Activated B cell treated with CpG ODN at 0.5 μM for 24 hours (primary cell): Measurements from ENCODE around the gene TREX2. TPM values are rescaled to one million over a fixed set of nuclear protein-coding genes. Genes with fewer than 3 reads are reported as not detected.

Experiments
- ATAC-seq: fragments of 200-7000 bp; cut with Tn5 transposase; one replicate; pipeline ENCODE4 v1.10.0; 2021; ENCODE audit warnings: low read depth, mild to moderate bottlenecking, moderate library complexity
- CTCF ChIA-PET: fragments of 350-600 bp; sonication (Branson Sonifier 250); formaldehyde crosslinking; loops from one replicate; lab custom pipeline; 2021; ENCODE audit warnings: antibody characterized with exemption; lab: Charles Lee
- POLR2A ChIA-PET: fragments of 350-600 bp; sonication (Branson Sonifier 250); formaldehyde crosslinking; loops from one replicate; lab custom pipeline; 2021; ENCODE audit warnings: antibody characterized with exemption; lab: Charles Lee
- DNase-seq: peaks from one replicate; pipeline ENCODE4 v3.0.0; 2022
- H3K27ac Mint-ChIP-seq: one replicate; pipeline ENCODE4 v1.8.0; 2020; ENCODE audit warnings: mixed read lengths
- H3K27me3 Mint-ChIP-seq: one replicate; pipeline ENCODE4 v1.8.0; 2021; ENCODE audit warnings: mixed read lengths
- H3K36me3 Mint-ChIP-seq: one replicate; pipeline ENCODE4 v1.8.0; 2021; ENCODE audit warnings: low read depth, mixed read lengths
- H3K4me1 Mint-ChIP-seq: one replicate; pipeline ENCODE4 v1.8.0; 2021; ENCODE audit warnings: mixed read lengths
- H3K4me3 Mint-ChIP-seq: one replicate; pipeline ENCODE4 v1.8.0; 2020; ENCODE audit warnings: mild to moderate bottlenecking, mixed read lengths
- H3K9me3 Mint-ChIP-seq: one replicate; pipeline ENCODE4 v1.8.0; 2020; ENCODE audit warnings: mixed read lengths
- intact Hi-C: fragments of 100-400 bp; cut with micrococcal nuclease; formaldehyde crosslinking; loops from one replicate; pipeline ENCODE4 v1.15.1; 2024
- total RNA-seq: library from RNA; stranded (reverse); gene quantifications from 2 replicates; pipeline ENCODE4 v1.2.3, GENCODE V29; 2022
- TF ChIP-seq, protein P1 (sequence below): fragments of 200-600 bp; IDR thresholded peaks from one replicate; pipeline ENCODE4 v1.8.0; 2022; ENCODE audit warnings: antibody characterized with exemption, mild to moderate bottlenecking

The TREX2 gene
- total RNA-seq, 1 donor from 2014 or later = 3.2 TPM

DNA sequence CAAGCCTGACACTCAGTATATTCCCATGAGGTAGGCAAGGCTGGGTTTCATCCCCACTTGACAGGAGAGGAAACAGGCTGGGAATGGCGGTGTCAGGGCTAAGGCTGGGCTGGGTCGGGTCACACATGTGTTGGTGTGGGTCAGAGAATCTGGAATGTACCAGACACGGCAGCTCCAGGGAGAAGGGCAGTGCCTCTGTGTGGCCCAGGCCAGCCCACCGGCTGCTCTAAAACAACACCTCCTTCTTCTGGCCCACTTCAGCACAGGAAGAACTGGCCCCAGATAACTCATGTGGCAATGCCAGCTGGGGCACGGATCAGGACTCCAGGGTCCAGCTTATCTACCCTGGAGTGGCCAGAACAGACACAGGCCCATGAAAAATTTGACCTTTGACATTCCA is 18.3 kb upstream of the TREX2 start:
- H3K27ac Mint-ChIP-seq = no peak overlapping the region
- no peak for DNase-seq
- intact Hi-C loops = no loop called here
- no peaks in the 10 kb centered on the region for H3K9me3 Mint-ChIP-seq
- no peaks in the 10 kb centered on the region for H3K27me3 Mint-ChIP-seq
- H3K4me1 Mint-ChIP-seq = peaks cover 3% of the 10 kb centered on the region
- H3K36me3 Mint-ChIP-seq = peaks cover 38% of the 10 kb centered on the region
- ChIA-PET POLR2A (no interaction called here), CTCF (no interaction called here)
- H3K4me3 Mint-ChIP-seq = no peak overlapping the region
- TF ChIP-seq, protein P1, sequence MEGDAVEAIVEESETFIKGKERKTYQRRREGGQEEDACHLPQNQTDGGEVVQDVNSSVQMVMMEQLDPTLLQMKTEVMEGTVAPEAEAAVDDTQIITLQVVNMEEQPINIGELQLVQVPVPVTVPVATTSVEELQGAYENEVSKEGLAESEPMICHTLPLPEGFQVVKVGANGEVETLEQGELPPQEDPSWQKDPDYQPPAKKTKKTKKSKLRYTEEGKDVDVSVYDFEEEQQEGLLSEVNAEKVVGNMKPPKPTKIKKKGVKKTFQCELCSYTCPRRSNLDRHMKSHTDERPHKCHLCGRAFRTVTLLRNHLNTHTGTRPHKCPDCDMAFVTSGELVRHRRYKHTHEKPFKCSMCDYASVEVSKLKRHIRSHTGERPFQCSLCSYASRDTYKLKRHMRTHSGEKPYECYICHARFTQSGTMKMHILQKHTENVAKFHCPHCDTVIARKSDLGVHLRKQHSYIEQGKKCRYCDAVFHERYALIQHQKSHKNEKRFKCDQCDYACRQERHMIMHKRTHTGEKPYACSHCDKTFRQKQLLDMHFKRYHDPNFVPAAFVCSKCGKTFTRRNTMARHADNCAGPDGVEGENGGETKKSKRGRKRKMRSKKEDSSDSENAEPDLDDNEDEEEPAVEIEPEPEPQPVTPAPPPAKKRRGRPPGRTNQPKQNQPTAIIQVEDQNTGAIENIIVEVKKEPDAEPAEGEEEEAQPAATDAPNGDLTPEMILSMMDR = no peak
- no peak for ATAC-seq

DNA sequence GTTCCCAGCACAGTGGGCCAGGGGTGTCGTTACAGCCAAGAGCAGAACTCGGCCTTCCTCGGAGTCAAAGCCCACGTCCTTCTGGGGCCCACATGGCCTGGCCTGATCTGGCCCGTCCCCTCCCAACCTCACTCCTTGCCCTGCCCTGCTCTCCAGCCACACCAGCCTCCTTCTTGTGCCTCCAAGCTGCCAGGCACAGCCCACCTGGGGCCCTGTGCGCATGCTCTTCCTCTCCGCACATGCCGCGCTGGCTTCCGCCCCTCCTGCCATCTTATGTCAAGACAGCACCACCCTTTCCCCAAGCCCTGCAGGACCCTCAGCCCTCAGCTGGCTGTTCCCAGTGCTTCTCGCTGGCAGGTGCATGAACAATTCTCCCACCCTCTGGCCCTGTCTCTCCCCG is 17.7 kb upstream of the TREX2 start:
- CTCF ChIA-PET = no interaction called here
- Mint-ChIP-seq H3K4me1 (no peaks in the 10 kb centered on the region), H3K27me3 (no peaks in the 10 kb centered on the region), H3K4me3 (no peak overlapping the region), H3K9me3 (no peaks in the 10 kb centered on the region), H3K36me3 (peaks cover 44% of the 10 kb centered on the region), H3K27ac (no peak overlapping the region)
- POLR2A ChIA-PET = no interaction called here
- TF ChIP-seq, protein P1 = no peak
- DNase-seq = no peak
- intact Hi-C loops = no loop called here
- no peak for ATAC-seq

GRCh38 chrX:153463031-153463430 is 17.2 kb upstream of the TREX2 start:
- Mint-ChIP-seq H3K9me3 (no peaks in the 10 kb centered on the region), H3K27ac (no peak overlapping the region)
- POLR2A ChIA-PET = no interaction called here

GRCh38 chrX:153462291-153462690 is 16.4 kb upstream of the TREX2 start:
- TF ChIP-seq, protein P1 = no peak
- Mint-ChIP-seq H3K27ac (no peak overlapping the region), H3K4me3 (no peak overlapping the region), H3K9me3 (no peaks in the 10 kb centered on the region), H3K27me3 (no peaks in the 10 kb centered on the region), H3K4me1 (no peaks in the 10 kb centered on the region), H3K36me3 (peaks cover 45% of the 10 kb centered on the region)
- intact Hi-C loops = no loop called here
- ChIA-PET POLR2A (no interaction called here), CTCF (no interaction called here)
- ATAC-seq (no peak), DNase-seq (no peak)

More at GRCh38 chrX:153463031-153463430, 17.2 kb upstream of the TREX2 start:
- H3K36me3 Mint-ChIP-seq = peaks cover 48% of the 10 kb centered on the region
- TF ChIP-seq, protein P1 = no peak
- DNase-seq (no peak), ATAC-seq (no peak)
- CTCF ChIA-PET = no interaction called here
- no peak overlapping the region for H3K4me3 Mint-ChIP-seq
- intact Hi-C loops = no loop called here
- H3K4me1 Mint-ChIP-seq = no peaks in the 10 kb centered on the region
- no peaks in the 10 kb centered on the region for H3K27me3 Mint-ChIP-seq

DNA sequence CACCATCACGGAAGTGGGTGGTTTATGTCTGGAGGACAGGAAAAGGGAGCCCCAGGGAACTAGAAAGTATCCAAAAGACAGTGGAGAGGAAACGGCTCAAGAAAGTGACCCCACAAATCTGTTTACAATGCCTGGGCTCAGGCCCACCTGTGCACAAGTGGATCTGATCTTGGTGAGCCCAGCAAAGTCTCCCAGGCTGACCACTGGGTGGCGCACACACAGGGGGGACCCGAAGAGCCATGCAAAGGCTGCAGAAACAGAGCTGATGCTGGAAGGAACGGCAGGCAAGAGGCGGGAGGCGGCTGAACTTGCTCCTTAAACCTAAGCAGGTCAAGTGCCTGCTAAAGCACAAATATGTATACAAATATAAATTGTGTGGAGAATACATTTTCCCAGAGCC is 15.0 kb upstream of the TREX2 start:
- Mint-ChIP-seq H3K27ac (no peak overlapping the region), H3K27me3 (no peaks in the 10 kb centered on the region), H3K4me1 (no peaks in the 10 kb centered on the region), H3K9me3 (no peaks in the 10 kb centered on the region), H3K36me3 (peaks cover 48% of the 10 kb centered on the region), H3K4me3 (no peak overlapping the region)
- ChIA-PET POLR2A (no interaction called here), CTCF (interaction anchor here (0.5 to 1.5 kb wide), 5 partner anchors 9 to 519 kb away, joined by 3 to 5 read pairs (median 4); no protein-coding TSS in a partner anchor)
- intact Hi-C loops = loop anchor here (1.0 kb wide), 2 partner anchors 46 to 429 kb away; no protein-coding TSS in a partner anchor
- TF ChIP-seq, protein P1 = no peak
- ATAC-seq (peak; percentile 62), DNase-seq (no peak)
